ENCODE results near the gene PTGIR.

Gene PTGIR

GRCh38 chr19:46579361-46579879 lies 45.5 kb downstream of the PTGIR start:
- H3K9me3 ChIP-seq (ENCODE audit: control insufficient read depth, low read length) = no peaks in the 10 kb centered on the region
- no peaks in the 10 kb centered on the region for H3K27me3 ChIP-seq (ENCODE audit: control insufficient read depth, insufficient read depth, low read length, poor library complexity, severe bottlenecking)
- H3K4me3 ChIP-seq (ENCODE audit: insufficient read depth, low read depth, low read length) = no peak overlapping the region
- peaks cover 4% of the 10 kb centered on the region for H3K4me1 ChIP-seq (ENCODE audit: control insufficient read depth, insufficient read depth, low read length)
- H3K27ac ChIP-seq (ENCODE audit: insufficient read depth, low read depth, low read length, poor library complexity, severe bottlenecking) = no peak overlapping the region
- 61 to 65% methylated on average over 8 of the region's 8 CpGs for WGBS, 2 experiments
- H3K36me3 ChIP-seq (ENCODE audit: control insufficient read depth, insufficient read depth, low read length) = no peaks in the 10 kb centered on the region

GRCh38 chr19:46578450-46578849 lies 46.4 kb downstream of the PTGIR start:
- peaks cover 10% of the 10 kb centered on the region for H3K4me1 ChIP-seq (ENCODE audit: control insufficient read depth, insufficient read depth, low read length)
- no peak overlapping the region for H3K4me3 ChIP-seq (ENCODE audit: insufficient read depth, low read depth, low read length)
- H3K36me3 ChIP-seq (ENCODE audit: control insufficient read depth, insufficient read depth, low read length) = no peaks in the 10 kb centered on the region
- no peaks in the 10 kb centered on the region for H3K9me3 ChIP-seq (ENCODE audit: control insufficient read depth, low read length)
- no peak overlapping the region for H3K27ac ChIP-seq (ENCODE audit: insufficient read depth, low read depth, low read length, poor library complexity, severe bottlenecking)
- no peaks in the 10 kb centered on the region for H3K27me3 ChIP-seq (ENCODE audit: control insufficient read depth, insufficient read depth, low read length, poor library complexity, severe bottlenecking)
- WGBS, 2 experiments = 92% methylated on average over 4 of the region's 4 CpGs

DNA sequence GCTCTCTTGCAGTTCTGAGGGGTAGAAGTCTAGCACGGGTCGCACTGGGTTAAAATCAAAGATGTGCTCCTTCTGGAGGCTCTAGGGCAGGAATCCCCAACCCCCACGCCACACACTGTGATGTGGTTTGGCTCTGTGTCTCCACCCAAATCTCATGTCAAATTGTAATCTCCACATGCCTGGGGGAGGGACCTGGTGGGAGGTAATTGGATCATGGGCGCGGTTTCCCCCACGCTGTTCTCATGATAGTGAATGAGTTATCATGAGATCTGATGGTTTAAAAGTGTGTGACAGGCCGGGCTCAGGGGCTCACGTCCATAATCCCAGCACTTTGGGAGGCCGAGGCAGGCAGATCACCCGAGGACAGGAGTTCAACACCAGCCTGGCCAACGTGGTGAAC lies 50.4 kb downstream of the PTGIR start:
- 77 to 84% methylated on average over 11 of the region's 11 CpGs for WGBS, 2 experiments
- no peak overlapping the region for H3K27ac ChIP-seq (ENCODE audit: insufficient read depth, low read depth, low read length, poor library complexity, severe bottlenecking)
- no peaks in the 10 kb centered on the region for H3K36me3 ChIP-seq (ENCODE audit: control insufficient read depth, insufficient read depth, low read length)
- no peak overlapping the region for H3K4me3 ChIP-seq (ENCODE audit: insufficient read depth, low read depth, low read length)
- no peaks in the 10 kb centered on the region for H3K27me3 ChIP-seq (ENCODE audit: control insufficient read depth, insufficient read depth, low read length, poor library complexity, severe bottlenecking)
- H3K4me1 ChIP-seq (ENCODE audit: control insufficient read depth, insufficient read depth, low read length) = peaks cover 10% of the 10 kb centered on the region
- no peaks in the 10 kb centered on the region for H3K9me3 ChIP-seq (ENCODE audit: control insufficient read depth, low read length)

DNA sequence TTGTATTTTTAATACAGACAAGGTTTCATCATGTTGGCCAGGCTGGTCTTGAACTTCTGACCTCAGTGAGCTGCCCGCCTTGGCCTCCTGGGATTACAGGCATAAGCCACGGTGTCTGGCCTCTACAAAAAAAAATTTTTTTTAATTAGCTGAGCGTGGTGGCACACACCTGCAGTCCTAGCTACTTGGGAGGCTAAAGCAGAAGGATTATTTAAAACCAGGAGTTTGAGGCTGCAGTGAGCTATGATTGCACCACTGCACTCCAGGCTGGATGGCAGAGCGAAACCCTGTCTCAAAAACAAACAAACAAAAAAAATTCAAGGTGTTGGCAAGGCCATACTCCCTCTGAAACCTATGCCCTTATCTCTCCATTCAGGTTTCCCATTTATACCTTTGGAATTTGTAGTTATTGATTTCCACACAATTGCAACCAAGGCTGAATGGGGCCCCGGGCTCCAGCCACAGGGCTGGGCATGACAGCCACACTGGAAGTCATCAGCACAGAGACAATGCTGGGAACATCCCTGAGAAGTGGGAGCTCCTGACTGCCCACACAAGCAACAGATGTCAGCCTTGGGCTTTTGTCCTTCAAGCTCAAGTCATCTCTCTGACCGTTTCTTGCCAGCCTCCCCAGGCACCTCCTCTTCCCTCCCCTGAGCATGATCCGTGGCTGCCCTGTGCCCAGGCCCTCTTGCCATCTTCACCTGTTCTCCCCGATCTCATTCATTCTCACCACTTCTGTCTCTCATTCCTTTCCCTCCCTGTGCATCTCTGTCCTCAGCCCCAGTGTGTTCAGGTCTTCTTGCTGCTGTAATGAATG lies 51.0 kb downstream of the PTGIR start:
- Histone ChIP-seq H3K36me3 (ENCODE audit: control insufficient read depth, insufficient read depth, low read length) (no peaks in the 10 kb centered on the region), H3K4me1 (ENCODE audit: control insufficient read depth, insufficient read depth, low read length) (peaks cover 10% of the 10 kb centered on the region), H3K27me3 (ENCODE audit: control insufficient read depth, insufficient read depth, low read length, poor library complexity, severe bottlenecking) (no peaks in the 10 kb centered on the region), H3K27ac (ENCODE audit: insufficient read depth, low read depth, low read length, poor library complexity, severe bottlenecking) (no peak overlapping the region), H3K9me3 (ENCODE audit: control insufficient read depth, low read length) (no peaks in the 10 kb centered on the region), H3K4me3 (ENCODE audit: insufficient read depth, low read depth, low read length) (no peak overlapping the region)
- WGBS, 2 experiments = 80 to 88% methylated on average over 8 of the region's 8 CpGs

DNA sequence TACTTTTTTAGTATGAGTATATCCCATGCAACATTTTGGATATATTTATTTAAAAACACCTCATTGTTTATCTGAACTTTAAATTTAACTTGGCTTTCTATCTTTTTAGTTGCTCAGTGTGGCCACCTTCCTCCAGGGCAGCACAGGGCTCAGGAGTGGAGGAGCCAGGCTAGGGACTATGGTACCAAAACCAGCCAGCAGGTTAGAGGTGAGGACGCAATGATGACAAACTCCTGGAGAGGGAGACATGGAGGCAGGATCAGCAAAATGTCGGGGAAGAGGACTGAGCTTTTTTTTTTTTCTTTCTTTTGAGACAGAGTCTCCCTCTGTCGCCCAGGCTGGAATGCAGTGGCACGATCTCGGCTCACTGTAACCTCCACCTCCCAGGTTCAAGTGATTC lies 53.4 kb downstream of the PTGIR start:
- Histone ChIP-seq H3K36me3 (ENCODE audit: control insufficient read depth, insufficient read depth, low read length) (no peaks in the 10 kb centered on the region), H3K9me3 (ENCODE audit: control insufficient read depth, low read length) (no peaks in the 10 kb centered on the region), H3K4me3 (ENCODE audit: insufficient read depth, low read depth, low read length) (no peak overlapping the region), H3K27me3 (ENCODE audit: control insufficient read depth, insufficient read depth, low read length, poor library complexity, severe bottlenecking) (no peaks in the 10 kb centered on the region), H3K27ac (ENCODE audit: insufficient read depth, low read depth, low read length, poor library complexity, severe bottlenecking) (no peak overlapping the region), H3K4me1 (ENCODE audit: control insufficient read depth, insufficient read depth, low read length) (peaks cover 10% of the 10 kb centered on the region)
- 29 to 32% methylated on average over 5 of the region's 5 CpGs for WGBS, 2 experiments
